MM.1S (cell line): ENCODE measurements around the gene ANKDD1A.

Experiments
- CTCF ChIP-seq: fragments of 300-600 bp; sonication (generic); IDR thresholded peaks from 2 replicates; pipeline ENCODE4 v1.5.1; 2016; ENCODE audit warnings: antibody characterized with exemption, low read length, mixed read lengths
- EZH2phosphoT487 ChIP-seq: fragments of 300-600 bp; sonication (generic); IDR thresholded peaks from 2 replicates; pipeline ENCODE4 v1.6.1; 2018; ENCODE audit warnings: antibody characterized with exemption, low read length

DNA sequence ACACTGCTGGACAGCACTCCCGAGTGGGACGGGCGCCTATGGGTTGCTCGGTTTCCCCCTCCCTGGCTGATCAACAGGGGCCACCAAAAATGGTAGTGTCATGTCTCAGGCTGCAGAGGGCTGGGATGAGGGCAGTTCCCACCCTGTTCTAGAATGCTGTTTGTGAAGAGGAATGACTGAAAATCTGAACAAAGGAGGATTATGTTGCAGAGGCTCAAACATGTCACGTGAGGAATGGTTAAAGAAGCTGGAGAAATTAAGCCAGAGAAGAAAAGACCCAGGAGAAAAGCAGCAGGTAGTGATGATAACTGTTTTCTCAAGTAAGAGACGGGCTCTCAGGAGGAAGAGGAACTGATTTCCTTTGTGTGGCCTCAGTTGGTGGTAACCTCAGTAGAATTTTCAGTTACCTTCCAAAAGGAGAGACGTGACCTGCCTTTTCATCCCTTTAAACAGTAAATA, 67.6 kb downstream of the ANKDD1A start:
- TF ChIP-seq CTCF (no peak), EZH2phosphoT487 (no peak)
